Colon (tissue), 2 donors: ENCODE results near the gene PDK2.

Experiments
- FAIRE-seq: peaks from 2 replicates; lab custom pipeline; 2012; peaks lifted over from hg19 to GRCh38; lab: Jason Lieb, UNC
- donor health status: control.
- donor health status: control.

Gene PDK2

DNA sequence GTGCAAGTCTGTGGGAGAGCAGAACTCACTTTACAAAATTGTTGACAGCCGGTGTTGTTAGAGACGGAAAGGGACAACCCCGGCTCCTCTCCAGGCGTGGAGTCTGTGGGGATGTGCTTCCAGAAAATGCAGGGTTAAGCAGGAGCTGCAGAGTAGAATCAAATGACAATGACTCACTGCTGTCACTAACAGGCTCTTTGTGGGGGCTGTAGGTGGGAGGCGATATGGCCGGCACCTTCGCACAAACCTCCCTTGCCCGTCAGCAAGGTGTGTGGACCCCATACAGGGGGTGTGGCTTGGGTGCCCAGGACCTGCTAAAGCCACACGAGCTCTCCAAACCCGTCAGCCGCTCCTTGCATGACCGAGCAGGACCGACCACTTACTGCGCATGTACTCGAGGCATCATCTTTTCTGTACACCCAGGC is 5.8 kb downstream of the PDK2 start:
- no peak for FAIRE-seq

DNA sequence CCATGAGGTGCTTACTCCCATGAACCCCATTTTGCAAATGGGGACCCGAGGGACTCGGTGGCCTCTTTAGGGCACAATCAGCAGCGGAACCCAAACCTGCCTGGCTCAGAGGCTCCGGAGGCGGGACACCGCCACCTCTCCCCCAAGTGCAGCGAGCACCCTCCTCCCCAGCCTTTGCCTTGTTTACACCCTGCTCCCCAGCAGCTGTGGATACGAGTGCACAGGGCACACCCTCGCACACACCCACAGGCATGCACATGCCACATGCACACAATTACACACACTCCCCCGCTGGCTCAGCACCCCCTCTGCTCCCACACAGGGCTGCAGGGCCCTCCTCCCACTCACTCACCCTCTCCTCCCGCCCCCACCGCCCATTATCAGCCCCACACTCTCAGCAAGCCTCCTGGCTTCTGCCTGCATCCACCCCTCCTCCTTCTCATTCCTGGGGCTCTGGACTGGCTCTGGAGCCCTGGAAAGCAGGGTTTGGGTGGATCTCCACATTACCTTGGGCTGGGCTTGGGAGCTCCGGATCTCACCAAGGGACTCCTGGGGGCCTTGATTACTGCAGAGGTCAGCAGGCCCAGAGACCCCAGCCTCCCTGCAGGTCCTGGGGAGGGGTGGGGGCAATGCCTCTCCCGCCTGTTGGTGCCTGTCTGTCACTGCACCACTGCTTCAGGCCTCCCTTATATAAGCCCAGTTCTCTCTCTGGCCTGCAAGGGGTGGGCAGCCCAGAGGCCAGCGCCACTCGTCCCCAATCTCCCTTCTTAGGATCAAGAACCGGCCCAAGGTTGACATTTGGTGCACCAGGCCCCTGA is 6.4 kb downstream of the PDK2 start:
- FAIRE-seq = no peak

DNA sequence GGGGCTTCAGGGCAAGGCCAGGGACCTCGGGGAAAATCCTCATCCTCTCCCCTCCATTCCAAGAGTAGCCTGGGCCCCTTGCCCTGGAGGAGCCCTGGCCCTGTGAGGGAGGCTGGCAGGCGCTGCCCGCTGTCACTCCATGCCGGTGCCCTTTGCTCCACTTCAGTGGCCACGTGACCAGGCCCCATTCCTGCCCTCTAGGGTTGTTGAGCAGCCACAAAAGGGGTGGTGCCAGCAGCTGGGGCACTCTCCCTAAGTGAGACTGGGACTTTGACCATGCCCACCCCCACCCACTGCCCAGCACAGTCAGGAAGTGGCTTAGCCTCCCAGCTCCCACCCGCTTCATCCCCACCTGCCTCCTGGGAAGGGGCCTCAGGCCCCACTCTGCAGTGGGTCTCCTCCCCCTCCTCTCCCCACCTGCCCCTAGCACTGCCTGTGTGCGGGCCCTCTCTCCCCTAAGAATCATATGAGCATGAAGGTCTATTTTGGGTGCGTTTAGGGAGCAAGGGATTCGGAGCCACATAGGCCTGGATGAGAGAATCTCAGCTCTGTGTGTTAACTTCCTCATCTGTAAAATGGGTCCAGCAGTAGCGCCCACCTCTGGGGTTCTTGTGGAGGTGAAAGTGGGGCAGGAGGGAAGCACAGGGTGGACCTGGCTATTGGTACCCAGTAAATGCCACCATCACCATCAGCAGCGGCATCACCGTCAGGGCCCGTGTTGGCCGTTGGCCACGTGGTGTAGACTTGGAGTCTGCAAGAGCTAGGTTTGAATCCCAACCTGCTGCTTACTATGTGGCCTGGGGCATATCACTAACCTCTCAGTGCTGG is 7.2 kb downstream of the PDK2 start:
- no peak for FAIRE-seq

DNA sequence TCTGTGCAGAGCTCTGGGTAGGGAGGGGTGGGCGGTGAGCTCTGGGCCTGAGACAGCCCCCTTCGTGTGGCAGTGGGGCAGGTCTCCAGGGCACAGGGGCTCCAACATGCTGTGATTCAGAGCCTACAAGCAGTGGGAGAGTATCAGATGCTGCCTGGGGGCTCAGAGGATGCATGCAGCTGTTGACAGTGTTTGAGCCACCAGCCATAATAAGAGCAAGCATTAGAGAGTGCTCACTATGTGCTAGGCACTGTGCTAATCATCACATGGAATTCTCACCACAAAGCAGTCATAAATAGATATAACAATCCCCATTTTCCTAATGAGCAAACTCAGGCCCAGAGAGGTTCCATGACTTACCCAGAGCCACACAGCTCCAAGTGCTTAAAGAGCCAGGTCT is 8.1 kb downstream of the PDK2 start:
- no peak for FAIRE-seq

DNA sequence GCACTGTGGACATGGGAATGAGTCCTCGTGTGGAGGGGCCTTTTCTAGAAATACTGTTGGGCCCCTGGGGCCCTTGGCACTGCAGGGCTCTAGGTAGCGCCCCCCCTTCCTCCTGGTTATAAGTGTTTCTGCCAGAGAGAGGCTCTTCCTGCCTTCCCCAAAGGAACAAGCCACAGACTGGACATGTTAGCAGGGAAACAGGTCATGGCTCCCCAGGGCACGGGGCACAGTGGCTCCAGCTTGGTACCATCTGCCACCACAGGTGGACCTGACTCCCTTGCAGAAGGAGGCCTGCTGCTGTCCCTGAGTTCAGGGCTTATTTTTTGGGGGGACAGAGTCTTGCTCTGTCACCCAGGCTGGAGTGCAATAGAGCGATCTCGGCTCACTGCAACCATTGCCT is 8.8 kb downstream of the PDK2 start:
- FAIRE-seq = no peak

DNA sequence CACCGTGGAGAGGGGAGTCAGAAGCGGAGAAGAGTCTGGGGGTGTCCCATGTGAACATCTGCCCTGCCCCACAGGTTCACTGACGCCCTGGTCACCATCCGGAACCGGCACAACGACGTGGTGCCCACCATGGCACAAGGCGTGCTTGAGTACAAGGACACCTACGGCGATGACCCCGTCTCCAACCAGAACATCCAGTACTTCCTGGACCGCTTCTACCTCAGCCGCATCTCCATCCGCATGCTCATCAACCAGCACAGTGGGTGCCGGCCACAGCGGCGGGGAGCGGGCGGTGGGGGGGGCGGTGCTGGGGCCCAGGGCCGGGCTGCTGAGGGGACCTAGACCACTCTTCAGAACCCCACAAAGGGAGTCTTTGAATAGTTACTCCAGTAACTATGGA is 10.7 kb downstream of the PDK2 start:
- FAIRE-seq = no peak

DNA sequence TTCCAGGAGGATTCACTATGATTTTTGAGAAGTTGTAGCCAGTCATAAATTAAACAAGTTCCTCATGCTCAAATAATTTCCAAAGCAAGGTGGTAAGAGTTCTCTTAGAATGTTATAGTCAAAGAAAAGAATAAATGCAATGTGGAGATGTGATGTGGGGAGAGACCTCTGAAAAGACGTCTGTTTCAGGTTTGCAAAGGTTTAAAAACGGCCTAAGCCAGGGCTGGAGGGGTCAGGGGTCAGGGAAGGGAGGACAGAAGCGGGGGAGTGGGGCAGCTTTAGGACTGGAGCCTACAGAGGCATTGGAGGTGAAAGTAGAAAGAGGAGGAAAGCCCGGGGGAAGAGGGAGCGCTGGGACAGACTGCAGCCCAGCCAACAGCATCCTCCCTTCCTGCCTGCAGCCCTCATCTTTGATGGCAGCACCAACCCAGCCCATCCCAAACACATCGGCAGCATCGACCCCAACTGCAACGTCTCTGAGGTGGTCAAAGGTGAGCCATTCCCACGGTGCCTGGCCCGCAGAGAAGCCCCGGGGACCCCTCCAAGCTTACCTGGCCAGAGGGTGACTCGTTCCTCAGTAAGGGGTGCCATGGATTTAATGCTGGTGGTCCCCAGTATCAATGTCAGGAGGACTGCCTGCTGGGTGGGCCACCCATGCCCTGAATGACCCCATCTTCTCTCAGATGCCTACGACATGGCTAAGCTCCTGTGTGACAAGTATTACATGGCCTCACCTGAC is 11.4 kb downstream of the PDK2 start:
- FAIRE-seq = no peak

DNA sequence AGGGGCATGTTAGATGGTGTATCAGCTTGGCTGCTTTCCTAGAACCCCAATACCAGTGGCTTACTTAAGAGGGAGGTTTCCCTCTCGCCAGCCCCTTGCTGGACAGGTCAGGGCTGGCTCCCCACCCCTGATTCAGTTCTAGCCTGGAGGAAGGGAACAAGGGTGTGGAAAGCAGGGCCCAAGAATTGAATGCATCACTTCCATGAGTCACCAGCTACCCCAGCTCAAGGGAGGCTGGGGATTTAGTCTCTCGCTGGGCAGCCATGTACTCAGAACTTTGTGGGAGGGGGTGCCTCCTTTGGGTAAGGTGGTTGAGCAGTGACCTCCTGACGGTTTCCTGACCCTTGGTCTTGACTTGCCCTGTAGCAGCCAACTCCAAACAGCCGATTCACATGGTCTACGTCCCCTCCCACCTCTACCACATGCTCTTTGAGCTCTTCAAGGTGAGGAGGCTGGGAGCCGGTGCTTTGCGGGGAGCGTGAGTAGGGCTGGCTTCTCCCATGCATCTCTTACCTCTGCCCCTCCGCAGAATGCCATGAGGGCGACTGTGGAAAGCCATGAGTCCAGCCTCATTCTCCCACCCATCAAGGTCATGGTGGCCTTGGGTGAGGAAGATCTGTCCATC is 12.8 kb downstream of the PDK2 start:
- FAIRE-seq = no peak

DNA sequence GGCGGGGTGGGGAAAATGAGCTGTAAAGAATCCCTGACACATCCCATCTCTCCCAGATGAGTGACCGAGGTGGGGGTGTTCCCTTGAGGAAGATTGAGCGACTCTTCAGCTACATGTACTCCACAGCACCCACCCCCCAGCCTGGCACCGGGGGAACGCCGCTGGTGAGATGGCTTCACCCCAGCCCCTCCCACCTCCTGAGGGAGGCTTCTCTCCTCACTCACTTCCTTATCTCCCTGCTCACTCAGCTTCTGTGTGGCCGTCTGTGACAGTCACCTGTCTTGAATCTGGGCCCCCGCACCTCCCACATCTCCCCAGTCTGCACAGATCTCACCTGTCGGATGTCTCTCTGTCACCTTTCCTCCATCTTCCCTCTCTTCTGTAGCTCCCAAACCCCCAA is 13.4 kb downstream of the PDK2 start:
- no peak for FAIRE-seq

DNA sequence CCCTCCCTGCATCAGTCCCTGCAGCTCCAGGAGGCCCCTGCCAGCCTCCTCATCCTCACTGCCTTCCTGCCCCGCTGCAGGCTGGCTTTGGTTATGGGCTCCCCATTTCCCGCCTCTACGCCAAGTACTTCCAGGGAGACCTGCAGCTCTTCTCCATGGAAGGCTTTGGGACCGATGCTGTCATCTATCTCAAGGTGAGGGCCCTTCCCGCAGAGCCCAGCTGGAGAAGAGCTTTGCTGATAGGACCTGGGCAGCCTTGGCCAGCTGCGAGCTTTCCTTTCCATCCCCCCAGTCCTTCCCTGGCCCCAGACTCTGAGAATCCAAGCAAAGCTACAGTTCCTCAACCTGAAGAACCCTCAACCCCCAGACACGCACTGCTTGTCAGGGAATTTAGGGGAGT is 14.1 kb downstream of the PDK2 start:
- no peak for FAIRE-seq

DNA sequence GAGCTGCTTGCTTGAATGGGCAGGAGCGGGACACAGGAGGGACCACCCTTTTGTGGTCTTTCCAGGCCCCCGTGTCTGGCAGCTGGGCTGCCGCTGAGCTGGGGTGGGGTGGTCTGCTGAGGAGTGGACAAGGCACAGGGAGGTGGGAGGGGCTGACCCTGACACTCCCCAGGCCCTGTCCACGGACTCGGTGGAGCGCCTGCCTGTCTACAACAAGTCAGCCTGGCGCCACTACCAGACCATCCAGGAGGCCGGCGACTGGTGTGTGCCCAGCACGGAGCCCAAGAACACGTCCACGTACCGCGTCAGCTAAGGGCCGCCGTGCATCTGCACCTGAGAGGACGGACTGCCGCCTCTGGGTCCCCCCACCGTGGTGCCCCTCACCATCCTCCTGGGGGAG is 14.6 kb downstream of the PDK2 start:
- no peak for FAIRE-seq

DNA sequence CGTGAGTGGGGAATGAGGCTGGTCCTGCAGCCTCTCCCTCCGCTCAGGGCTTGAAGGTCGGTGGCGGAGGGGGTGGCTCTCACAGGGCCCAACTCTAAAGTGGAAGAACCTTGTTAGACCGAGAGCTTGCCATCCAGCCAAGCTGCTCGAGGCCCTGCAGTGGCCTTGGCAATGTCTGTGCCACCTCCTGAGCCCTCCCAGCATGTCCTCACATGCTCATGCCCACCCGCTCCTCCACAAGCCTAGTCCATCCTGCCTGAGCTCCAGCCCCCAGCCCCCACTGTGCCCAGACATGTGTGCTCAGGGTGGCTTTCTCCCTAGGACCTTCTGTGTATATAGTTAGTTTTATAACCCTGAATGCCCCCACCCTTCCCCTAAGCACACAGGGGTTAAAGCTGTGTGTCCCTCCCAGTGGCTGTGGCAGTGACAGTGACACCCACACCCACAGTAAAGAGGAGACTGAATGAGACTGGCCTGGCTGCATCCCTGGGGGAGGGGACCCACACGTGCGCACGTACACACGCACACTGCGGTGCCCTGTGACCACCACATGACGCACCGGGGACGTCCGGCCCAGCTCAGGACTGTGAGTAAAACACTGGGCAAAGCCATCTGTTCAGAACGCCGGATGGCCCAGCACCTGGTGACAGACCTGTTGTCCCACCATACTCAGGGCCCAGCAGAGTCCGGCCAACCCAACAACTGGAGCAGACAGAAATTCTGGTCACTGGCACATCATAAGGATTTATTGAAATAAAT is 15.6 kb downstream of the PDK2 start:
- no peak for FAIRE-seq

DNA sequence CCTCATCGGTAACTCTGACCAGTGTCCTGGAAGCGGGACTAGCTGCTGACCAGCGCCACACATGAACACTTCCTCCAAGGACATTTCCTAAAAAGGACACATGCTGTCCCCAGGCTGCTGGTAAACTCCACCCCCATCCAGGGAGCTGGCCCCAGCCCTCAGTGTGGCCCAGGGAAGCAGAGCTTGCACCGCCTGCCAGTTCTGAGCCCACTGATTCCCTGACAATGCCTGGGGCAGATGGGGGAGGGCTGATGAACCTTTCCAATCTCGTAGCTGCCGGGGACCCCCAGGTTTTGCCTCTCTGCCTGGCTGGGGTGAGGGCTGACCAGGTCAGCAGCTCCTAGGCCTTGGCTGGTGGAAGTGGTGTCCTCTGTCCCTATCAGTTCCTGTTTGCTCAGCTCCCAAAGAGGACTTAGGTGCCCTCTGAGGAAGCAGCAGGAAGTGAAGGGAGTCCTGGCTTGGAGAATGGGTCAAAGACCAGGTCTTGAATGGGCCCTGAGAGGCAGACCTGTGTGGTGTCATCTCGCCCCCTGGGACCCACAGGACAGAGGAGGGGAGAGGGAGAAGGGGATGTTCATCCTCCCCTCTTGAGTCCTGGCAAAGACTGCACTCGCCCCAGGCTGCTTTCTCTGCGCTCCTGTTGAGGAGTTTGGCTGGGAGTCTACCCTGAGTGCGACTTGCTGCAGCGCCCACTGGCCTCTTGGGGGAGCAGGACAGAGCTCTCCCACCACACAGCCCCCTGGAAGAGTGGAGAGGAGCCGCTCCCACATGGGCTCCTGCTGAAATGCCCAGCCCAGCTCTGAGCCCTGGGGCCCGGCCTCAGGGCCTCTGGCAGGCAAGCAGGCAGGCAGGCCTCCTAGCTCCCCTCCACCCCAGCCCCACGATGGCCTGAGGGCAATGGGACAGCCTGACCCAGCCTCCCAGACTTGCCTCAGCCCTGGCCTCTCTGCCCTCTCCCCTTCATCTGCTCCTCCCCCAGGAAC is 16.8 kb downstream of the PDK2 start:
- FAIRE-seq = no peak

DNA sequence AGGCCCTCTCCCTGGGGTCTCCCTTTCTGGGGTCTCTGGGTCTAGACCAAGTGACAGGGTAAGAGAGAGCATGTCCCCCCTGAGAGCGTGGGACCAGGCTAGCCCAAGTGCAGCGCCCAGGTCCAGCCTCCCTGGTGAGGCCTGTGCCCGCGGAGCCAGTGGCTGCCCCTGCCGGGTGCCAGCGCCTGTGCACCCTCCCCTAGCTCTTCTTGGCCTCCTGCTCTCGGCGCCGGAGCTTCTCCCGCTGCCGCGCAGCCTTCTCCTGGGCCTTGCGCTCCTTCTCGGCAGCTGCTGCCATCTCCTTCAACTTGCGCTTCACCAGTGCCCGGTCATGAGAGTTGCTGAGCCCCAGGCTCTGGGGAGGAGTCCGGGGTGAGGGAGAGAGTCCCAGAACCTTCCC is 17.5 kb downstream of the PDK2 start:
- FAIRE-seq = no peak

DNA sequence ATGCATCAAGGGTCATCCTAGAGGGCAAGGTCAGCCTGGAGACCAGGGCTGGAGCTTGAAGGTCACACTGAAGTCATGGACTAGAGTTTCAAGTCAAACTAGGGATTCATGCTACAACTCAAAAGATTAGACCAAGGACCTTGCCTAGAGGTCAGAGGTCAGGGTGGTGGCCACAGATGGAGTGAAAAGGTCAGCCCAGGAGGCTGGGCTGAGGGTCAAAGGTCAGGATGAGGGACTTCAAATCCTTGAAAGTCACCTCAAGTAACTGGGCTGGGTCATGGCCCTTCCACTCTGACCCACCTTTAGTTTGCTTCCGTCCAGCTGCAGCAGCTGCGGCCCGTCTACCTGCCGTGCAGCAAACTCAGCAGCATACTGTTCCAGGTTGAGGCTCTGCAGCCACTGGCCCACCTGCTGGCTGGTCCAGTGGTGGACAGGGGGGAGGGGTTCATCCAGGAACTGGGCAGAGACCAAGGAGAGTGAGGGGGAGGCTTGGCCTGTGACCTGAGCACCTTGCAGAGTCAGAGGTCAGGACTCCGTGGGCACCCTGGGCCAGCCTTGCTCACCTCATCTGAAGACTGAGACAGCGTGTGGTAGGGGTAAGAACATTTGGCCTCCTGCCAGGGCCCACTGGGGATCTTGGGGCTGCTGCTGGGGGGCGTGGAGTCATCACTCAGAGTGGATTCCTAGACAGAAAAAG is 18.6 kb downstream of the PDK2 start:
- FAIRE-seq = no peak

DNA sequence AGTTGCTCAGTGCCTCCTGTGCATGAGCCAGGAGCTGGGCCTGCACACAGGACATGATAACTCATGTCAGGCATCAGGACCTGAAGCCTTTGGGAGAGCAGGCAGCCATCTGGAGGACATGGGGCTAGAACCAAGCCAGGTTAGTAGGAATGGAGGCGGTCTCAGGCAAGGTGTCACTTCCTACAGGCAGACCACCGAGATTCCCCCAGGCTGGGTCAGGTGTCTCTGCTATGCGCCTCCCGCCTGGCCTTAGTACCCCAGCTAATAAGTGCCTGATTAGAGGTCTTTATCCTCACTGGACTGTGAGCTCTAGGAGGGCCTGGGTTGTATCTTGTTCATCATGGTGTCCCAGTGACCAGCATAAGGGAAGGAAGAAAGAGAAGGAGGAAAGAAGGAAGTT is 19.2 kb downstream of the PDK2 start:
- no peak for FAIRE-seq

DNA sequence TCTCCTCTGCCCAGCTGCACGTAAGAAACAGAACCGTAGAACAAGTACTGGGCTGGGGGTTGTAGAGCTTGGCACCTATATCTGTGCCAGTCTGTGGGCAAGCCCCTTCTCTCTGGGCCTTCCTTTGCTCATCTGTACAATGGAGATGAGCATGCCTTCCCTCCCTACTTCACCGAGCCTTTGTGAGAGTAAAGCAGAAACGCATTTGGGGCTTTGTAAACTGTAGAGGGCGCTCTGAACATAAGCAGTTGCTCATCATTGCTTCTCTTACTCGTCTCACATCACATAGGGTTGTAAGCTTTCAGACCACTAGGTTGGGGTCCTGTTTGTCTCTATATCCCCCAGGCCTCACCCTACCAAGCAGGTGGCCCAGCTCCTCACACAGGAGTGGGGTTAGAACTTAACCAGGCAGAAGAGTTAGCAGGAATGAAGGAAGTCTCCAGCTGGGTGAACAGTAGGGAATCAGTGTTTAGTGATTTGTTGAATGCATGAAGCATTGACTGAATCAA is 19.8 kb downstream of the PDK2 start:
- no peak for FAIRE-seq

DNA sequence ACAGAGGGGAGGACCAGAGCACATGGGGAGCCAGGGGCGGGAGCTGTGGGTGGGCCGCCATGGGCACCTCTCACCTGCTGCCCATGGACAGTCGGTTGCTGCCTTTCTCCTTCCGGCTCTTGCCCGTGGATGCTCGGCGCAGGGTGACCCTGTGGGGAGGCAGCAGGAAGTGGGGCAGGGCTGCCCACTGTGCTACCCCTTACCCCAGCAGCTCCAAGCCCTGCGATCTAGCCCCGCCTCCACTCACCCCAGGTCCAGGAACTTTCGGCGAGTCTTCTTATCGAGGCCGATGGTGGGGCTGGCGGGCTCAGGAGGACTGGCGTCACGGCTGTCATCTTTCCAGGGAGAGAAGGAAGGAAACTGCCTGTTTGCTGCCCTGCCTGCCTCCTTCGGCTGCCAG is 20.6 kb downstream of the PDK2 start:
- no peak for FAIRE-seq

DNA sequence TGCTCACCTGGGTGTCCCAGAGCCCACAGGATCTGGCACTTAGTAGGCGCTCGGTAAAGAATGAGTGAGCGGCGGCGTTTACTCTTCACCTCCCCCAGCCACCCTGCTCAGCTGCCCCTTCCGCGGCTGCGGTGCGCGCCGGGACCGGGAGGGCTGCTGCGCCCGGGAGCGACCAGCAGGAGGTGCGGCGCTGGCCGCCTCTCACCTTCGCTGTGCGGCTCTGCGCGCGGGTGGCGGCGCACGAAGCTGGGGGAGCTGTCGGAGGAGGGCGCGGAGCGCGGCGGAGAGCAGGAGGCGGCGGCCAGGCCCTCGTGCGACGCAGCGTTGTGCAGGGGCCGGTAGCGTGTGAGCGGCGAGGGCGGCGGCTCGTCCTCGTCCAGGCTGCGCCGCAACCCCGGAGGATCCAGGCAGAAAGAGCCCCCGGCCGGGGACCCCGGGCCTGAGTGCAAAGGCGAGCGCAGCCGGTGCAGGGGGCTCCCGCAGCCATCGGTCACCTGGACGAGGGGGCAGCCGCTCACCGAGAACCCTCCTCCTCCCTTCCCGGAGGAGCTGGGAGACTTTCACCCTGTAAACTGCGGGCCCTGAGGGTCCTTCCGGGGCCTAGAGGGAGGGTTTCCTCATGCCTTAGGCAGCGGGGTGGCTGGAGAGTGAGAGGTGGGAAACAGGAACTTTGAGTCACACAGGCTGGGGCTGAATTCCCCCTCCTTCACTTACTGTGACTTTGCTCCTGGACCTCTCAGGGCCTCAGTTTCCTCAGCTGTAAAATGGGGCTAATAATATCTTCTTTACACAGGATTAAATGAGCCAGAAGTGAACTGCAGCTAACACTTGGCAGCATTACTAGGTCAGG is 22.3 kb downstream of the PDK2 start:
- FAIRE-seq = no peak
